Measurements from ENCODE around the gene CASQ2. TPM values are rescaled to one million over a fixed set of nuclear protein-coding genes. Genes with fewer than 3 reads are reported as not detected.

CASQ2 gene
- total and polyA plus RNA-seq, 10 of the 15 experiments (the other 5 are each of a cell fraction or from before 2014, with no cell fraction given): not detected

- TF ChIP-seq CBX5 (IDR thresholded peaks at IDR 0.05; ENCODE audit: low read depth): no peak
- TF ChIP-seq IRF5 (IDR thresholded peaks at IDR 0.05; ENCODE audit: borderline replicate concordance): no peak
- TF ChIP-seq ATF3 (IDR thresholded peaks at IDR 0.05; ENCODE audit: borderline replicate concordance, extremely low read depth, low read depth, low read length): no peak
- TF ChIP-seq IKZF2 (IDR thresholded peaks at IDR 0.05): no peak
- no peak for TF ChIP-seq RAD51 (IDR thresholded peaks at IDR 0.05)
- no peak for TF ChIP-seq TARDBP (IDR thresholded peaks at IDR 0.05; ENCODE audit: borderline replicate concordance)
Observed at GRCh38 chr1:115655916-115656315, 112.6 kb downstream of the CASQ2 start (continued).

GRCh38 chr1:115655306-115655663 is 113.2 kb downstream of the CASQ2 start:
- TF ChIP-seq NR2F1 (conservative IDR thresholded peaks at IDR 0.05) (no peak), RAD51 (IDR thresholded peaks at IDR 0.05) (no peak), ZNF274 (IDR thresholded peaks at IDR 0.05; ENCODE audit: insufficient read depth, insufficient read length) (no peak), ZNF384 (IDR thresholded peaks at IDR 0.05; ENCODE audit: borderline replicate concordance, low read depth, low read length) (no peak), CBX3 (IDR thresholded peaks at IDR 0.05; ENCODE audit: borderline replicate concordance, low read depth) (no peak), NBN (IDR thresholded peaks at IDR 0.05) (no peak), BACH1 (IDR thresholded peaks at IDR 0.05; ENCODE audit: borderline replicate concordance) (no peak), ZNF217 (IDR thresholded peaks at IDR 0.05) (no peak), FOXK2 (IDR thresholded peaks at IDR 0.05) (no peak), KDM1A (IDR thresholded peaks at IDR 0.05; ENCODE audit: borderline replicate concordance) (no peak), SREBF1 (IDR thresholded peaks at IDR 0.05; ENCODE audit: low read length) (no peak), CBFB (IDR thresholded peaks at IDR 0.05; ENCODE audit: low read depth) (no peak), MEF2B (IDR thresholded peaks at IDR 0.05; ENCODE audit: partially characterized antibody, poor library complexity, severe bottlenecking) (no peak), NKRF (conservative IDR thresholded peaks at IDR 0.05) (no peak), SMAD1 (IDR thresholded peaks at IDR 0.05; ENCODE audit: low read depth, partially characterized antibody) (no peak), PBX3 (IDR thresholded peaks at IDR 0.05; ENCODE audit: insufficient replicate concordance, low read depth, low read length) (no peak)
- ChIA-PET POLR2A (no interaction called here), SMC1A (ENCODE audit: uncharacterized antibody, unreplicated experiment) (no interaction called here), CTCF (interaction anchor here (0.9 kb wide), 1 partner anchor 17 kb away, joined by 7 read pairs; no protein-coding TSS in a partner anchor), RAD21 (ENCODE audit: unreplicated experiment) (no interaction called here)
- 94% methylated on average over 7 of the region's 7 CpGs for WGBS (ENCODE audit: insufficient coverage, insufficient replicate concordance, low lambda C conversion rate, missing lambda C conversion rate)
- no peaks in the 10 kb centered on the region for H4K20me1 ChIP-seq (ENCODE audit: control insufficient read depth, insufficient read depth)
- H3K27me3 ChIP-seq (replicated peaks in 1 of 2; ENCODE audit: control insufficient read depth in 2 of 2, insufficient read depth in 2 of 2, low read length in 1 of 2): no peaks in the 10 kb centered on the region
- no peak overlapping the region for H3K4me3 ChIP-seq
- in situ Hi-C loops (cut with MboI) (no loop called here), intact Hi-C loops (cut with micrococcal nuclease; ENCODE audit: unreplicated experiment) (no loop called here)
- H3K4me2 ChIP-seq (ENCODE audit: control insufficient read depth, insufficient read depth): no peak overlapping the region
- DNase-seq (ENCODE audit: low read depth, low spot score): no peak
- ATAC-seq: no peak
- peaks cover 3 to 6% of the 10 kb centered on the region in 2 experiments; a peak in 3 of 4 replicates for H3K36me3 ChIP-seq (ENCODE audit: control insufficient read depth in 2 of 2, insufficient read depth in 2 of 2, low read length in 1 of 2)
- no peaks in the 10 kb centered on the region; the same call in 1 of the 2 replicates for H3K79me2 ChIP-seq (ENCODE audit: control insufficient read depth, insufficient read depth, low read length)
- peaks cover 8% of the 10 kb centered on the region for H3K4me1 ChIP-seq (ENCODE audit: control insufficient read depth, insufficient read depth, low read length)
- no peaks in the 10 kb centered on the region; the same call in 2 of the 3 replicates for H3K9me3 ChIP-seq (replicated peaks; ENCODE audit: control insufficient read depth, insufficient read depth, low read length)
- no peak for FAIRE-seq
- no TSS peak for BruUV-seq (replicated peaks)
- no peak overlapping the region for H3K27ac ChIP-seq (ENCODE audit: control insufficient read depth, insufficient read depth)
- H3K9ac ChIP-seq (ENCODE audit: control insufficient read depth, insufficient read depth, low read length): no peak overlapping the region
- no peak overlapping the region for H2AFZ ChIP-seq (ENCODE audit: control insufficient read depth, low read depth, low read length)
